Neural progenitor cell (in vitro differentiated cells): Measurements from ENCODE around the gene RAD51B.

Experiments used
- EZH2 ChIP-seq: fragments of 200-600 bp; sonication (generic); IDR thresholded peaks from 2 replicates; pipeline ENCODE4 v1.6.1; 2017; ENCODE audit warnings: antibody characterized with exemption, mild to moderate bottlenecking, moderate library complexity
- EZH2phosphoT487 ChIP-seq: fragments of 200-600 bp; sonication (generic); IDR thresholded peaks from 2 replicates; pipeline ENCODE4 v1.6.1; 2017; ENCODE audit warnings: antibody characterized with exemption
- TF ChIP-seq, protein P1 (sequence below): fragments of 200-600 bp; sonication (generic); IDR thresholded peaks from 2 replicates; pipeline ENCODE4 v1.5.1; 2017; ENCODE audit warnings: antibody characterized with exemption, mild to moderate bottlenecking

DNA sequence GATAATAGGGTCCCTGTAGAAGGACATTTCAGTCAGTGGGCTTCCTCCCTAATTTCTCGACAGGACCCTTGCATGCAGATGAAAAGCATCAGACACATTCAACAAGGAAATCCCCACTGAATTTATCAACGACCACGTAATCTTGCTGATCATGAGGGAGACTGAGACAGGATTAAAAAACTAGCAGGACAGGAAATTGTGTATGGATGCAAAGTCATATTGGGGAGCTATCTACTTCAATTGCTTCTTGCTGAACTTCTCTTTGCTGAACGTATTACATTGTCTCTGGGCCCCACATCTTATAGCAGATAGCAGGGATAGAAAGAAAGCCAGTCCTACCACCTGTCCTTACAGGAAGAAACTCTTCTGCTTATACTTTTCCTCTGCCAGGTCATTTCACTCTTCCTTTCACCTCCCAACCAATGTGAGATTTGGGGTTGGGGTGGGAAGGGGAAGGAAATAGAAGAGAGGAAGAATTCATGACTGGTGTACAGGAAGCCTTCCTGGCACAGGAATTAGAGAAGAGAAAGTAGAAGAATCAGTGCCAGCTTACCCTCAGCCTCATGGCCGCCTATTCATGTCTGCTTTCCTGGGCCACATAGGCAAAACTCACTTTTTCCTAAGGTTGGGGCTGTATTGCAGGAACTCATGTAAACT lies 640.0 kb downstream of the RAD51B start:
- TF ChIP-seq EZH2 (no peak), EZH2phosphoT487 (no peak)
- TF ChIP-seq, protein P1, sequence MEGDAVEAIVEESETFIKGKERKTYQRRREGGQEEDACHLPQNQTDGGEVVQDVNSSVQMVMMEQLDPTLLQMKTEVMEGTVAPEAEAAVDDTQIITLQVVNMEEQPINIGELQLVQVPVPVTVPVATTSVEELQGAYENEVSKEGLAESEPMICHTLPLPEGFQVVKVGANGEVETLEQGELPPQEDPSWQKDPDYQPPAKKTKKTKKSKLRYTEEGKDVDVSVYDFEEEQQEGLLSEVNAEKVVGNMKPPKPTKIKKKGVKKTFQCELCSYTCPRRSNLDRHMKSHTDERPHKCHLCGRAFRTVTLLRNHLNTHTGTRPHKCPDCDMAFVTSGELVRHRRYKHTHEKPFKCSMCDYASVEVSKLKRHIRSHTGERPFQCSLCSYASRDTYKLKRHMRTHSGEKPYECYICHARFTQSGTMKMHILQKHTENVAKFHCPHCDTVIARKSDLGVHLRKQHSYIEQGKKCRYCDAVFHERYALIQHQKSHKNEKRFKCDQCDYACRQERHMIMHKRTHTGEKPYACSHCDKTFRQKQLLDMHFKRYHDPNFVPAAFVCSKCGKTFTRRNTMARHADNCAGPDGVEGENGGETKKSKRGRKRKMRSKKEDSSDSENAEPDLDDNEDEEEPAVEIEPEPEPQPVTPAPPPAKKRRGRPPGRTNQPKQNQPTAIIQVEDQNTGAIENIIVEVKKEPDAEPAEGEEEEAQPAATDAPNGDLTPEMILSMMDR: no peak
